ENCODE measurements around the gene C7orf25. TPM values are rescaled to one million over a fixed set of nuclear protein-coding genes. Genes with fewer than 3 reads are reported as not detected.

Gene C7orf25
- polyA plus RNA-seq, 12 donors, result 1.1 to 2.8 (median 1.7) TPM; not detected in 2

- DNase-seq, result peak; percentile 97
Observed at GRCh38 chr7:42931834-42932651, 20.2 kb upstream of the C7orf25 start, which contains the start of the genes MRPL32 and PSMA2. Gene MRPL32 (plus strand): TSS chr7:42932376. CDS start chr7:42932387, 11 bp downstream. Gene PSMA2 (minus strand): TSS chr7:42932174. CDS start chr7:42932158, 16 bp downstream.

GRCh38 chr7:42931447-42931833 lies 19.6 kb upstream of the C7orf25 start:
- no peak for DNase-seq

DNA sequence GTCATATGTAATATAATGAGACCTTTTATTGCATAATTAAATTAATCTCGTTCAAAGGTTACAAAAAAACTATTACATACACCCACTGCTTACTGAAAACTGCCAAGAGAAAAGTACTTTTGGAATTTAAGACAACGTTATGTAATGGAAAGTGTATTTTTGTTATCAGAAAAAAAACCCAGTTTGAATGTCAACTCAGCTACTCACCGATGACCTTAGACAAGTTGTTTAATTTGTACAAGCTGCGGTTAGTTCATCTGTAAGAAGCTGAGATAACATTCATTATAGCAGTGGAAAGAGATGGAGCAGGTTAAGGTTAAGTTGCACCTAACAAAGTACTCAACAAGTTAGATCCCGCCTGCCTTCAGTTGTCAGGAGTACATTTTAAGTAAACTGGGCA lies 19.0 kb upstream of the C7orf25 start:
- no peak for DNase-seq

DNA sequence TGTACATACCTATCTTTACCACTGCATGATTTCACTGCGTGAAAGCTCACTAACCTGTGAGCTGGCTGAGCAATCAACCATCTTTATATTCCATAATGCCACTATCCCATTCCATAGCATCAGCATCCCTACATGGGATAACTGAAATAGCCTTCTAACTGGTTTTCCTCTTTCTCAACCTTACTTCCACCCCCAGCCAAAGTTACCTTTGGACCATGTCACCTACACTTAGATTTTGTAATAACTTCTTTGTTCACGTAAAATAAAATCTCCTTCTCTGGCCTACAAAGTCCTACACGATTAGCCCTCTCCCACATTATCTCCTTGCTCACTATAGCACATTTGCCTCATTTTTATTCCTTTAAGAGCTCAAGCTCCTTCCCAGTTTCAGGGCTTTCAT lies 17.6 kb upstream of the C7orf25 start:
- DNase-seq, result no peak

GRCh38 chr7:42928754-42929153 lies 16.9 kb upstream of the C7orf25 start:
- DNase-seq, result no peak

GRCh38 chr7:42926204-42926603 lies 14.3 kb upstream of the C7orf25 start:
- DNase-seq, result no peak

- no peak for DNase-seq
Observed at GRCh38 chr7:42925630-42926029, 13.8 kb upstream of the C7orf25 start.

- no peak for DNase-seq
Observed at GRCh38 chr7:42924223-42924838, 12.5 kb upstream of the C7orf25 start.

GRCh38 chr7:42922017-42922753 lies 10.3 kb upstream of the C7orf25 start:
- DNase-seq, result no peak

- DNase-seq, result no peak
Observed at GRCh38 chr7:42915356-42915755, 3.5 kb upstream of the C7orf25 start.

DNA sequence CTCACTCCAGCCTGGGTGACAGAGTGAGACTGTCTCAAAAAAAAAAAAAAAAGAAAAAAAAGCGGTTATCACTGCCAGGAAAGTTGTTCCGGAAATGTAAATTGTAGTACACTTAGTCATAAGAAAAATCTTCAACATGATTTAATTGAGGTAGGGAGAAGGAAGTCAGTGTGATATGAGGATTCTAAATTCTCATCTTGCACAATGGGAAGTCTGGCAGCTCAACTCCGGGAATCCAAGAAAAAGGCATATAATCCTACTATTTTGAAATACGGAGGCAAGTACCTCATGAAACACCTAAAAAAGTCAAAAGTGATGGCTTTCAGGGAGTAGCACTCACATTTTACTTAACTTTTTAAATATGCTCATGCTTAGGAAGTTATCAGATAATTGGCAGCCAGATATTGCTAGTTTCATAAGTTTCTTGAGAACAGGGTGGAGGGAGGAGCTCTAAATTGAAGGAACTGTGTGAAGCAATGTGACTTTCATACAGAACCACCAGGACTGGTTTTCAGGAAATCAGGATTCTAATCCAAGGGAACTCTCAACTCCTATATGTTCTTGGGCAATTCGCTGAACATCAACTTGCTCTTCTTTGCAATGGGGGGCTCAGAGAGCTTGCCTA lies 2.7 kb upstream of the C7orf25 start:
- no peak for DNase-seq

GRCh38 chr7:42914009-42914408 lies 2.1 kb upstream of the C7orf25 start:
- DNase-seq, result no peak

- no peak for DNase-seq
Observed at GRCh38 chr7:42913591-42913990, 1.7 kb upstream of the C7orf25 start.

- DNase-seq, result no peak
Observed at GRCh38 chr7:42910306-42910705, 1.6 kb downstream of the C7orf25 start.

DNA sequence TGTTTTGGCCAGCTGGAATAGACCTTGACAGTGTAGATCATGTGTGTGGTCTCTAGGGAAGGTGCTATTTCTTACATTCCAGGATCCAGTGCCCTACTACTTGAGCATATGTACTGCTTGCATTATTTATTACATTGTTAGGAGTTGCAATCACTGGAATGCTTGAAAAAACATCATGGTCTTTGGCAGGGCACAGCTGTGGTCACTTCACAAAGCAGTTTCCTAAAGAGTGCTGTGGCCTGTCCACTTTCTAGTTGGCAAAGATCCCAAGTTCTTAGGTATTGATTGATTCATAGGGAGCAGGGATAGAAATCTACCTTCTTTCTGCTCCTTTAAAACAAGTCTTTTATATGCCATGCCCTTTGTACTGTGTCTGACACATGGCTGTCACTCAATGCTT lies 4.6 kb downstream of the C7orf25 start:
- no peak for DNase-seq

GRCh38 chr7:42906181-42906580 lies 5.7 kb downstream of the C7orf25 start:
- DNase-seq, result no peak

DNA sequence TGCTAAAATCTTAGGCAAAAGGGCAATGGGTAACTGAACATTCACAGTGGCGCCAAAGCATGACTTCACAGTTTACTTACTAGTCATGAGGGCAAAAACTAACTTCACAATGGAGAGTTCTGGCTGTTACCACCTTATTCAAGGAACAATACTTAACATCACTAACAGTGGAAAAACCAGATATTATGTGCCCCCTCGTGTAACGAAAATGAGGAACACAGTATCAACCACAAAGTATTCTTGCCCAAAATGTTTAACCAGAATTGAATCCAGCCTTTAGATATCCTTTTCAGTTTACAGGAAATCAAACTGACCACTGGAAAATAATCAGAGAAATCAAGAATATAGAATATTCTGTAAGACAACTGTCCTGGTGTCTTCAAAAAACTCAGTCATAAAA lies 9.5 kb downstream of the C7orf25 start:
- no peak for DNase-seq

GRCh38 chr7:42900842-42901241 lies 11.0 kb downstream of the C7orf25 start:
- no peak for DNase-seq

- no peak for DNase-seq
Observed at GRCh38 chr7:42893346-42894240, 18.3 kb downstream of the C7orf25 start.

GRCh38 chr7:42886893-42887505 lies 24.9 kb downstream of the C7orf25 start:
- DNase-seq, result no peak

- no peak for DNase-seq
Observed at GRCh38 chr7:42886129-42886528, 25.7 kb downstream of the C7orf25 start.
